Activated T-cell treated with anti-CD3 and anti-CD28 coated beads, Interleukin-2, amount 50 U/mL, for 4 hours (primary cell): ENCODE results near the gene ZC3H8. TPM values are rescaled to one million over a fixed set of nuclear protein-coding genes. Genes with fewer than 3 reads are reported as not detected.
"Not testable (repeated sequence)": the region's sequence is repeated elsewhere in the genome, so short reads cannot be mapped to it uniquely, and the experiment has no call there.

Experiments
- ATAC-seq, 2 donors: fragments of 200-7000 bp; cut with Tn5 transposase; one replicate each; pipeline ENCODE4 v1.10.0; 2021
- DNase-seq: peaks from one replicate; pipeline ENCODE4 v3.0.0-alpha.2; 2020
- H3K27me3 Mint-ChIP-seq: one replicate; pipeline ENCODE4 v1.8.0; 2021; ENCODE audit warnings: low read depth, mixed read lengths
- H3K36me3 Mint-ChIP-seq: one replicate; pipeline ENCODE4 v1.8.0; 2022; ENCODE audit warnings: mixed read lengths; ENCODE audit not compliant: insufficient read depth
- H3K4me1 Mint-ChIP-seq: one replicate; pipeline ENCODE4 v1.8.0; 2021; ENCODE audit warnings: low read depth, mixed read lengths
- H3K4me3 Mint-ChIP-seq: one replicate; pipeline ENCODE4 v1.8.0; 2021; ENCODE audit warnings: mild to moderate bottlenecking, moderate library complexity, mixed read lengths
- H3K9me3 Mint-ChIP-seq: one replicate; pipeline ENCODE4 v1.8.0; 2021; ENCODE audit warnings: mixed read lengths
- total RNA-seq, 3 donors: library from RNA; stranded (reverse); gene quantifications; one replicate each; pipeline ENCODE4 v1.2.1, GENCODE V29; 2021

Gene ZC3H8
- total RNA-seq, 3 donors from 2014 or later: 29.7 to 32.0 (median 31.2) TPM

- Mint-ChIP-seq H3K36me3 (peaks cover 34% of the 10 kb centered on the region), H3K4me3 (no peak overlapping the region), H3K9me3 (no peaks in the 10 kb centered on the region), H3K4me1 (peaks cover 25% of the 10 kb centered on the region), H3K27me3 (no peaks in the 10 kb centered on the region)
- no peak for DNase-seq
- ATAC-seq: no peak
These were observed 11.6 kb downstream of the ZC3H8 start for GRCh38 chr2:112243233-112243632.

GRCh38 chr2:112242384-112242783 is 12.5 kb downstream of the ZC3H8 start:
- ATAC-seq (no peak), DNase-seq (no peak)
- Mint-ChIP-seq H3K36me3 (peaks cover 31% of the 10 kb centered on the region), H3K4me3 (no peak overlapping the region), H3K27me3 (no peaks in the 10 kb centered on the region), H3K9me3 (no peaks in the 10 kb centered on the region), H3K4me1 (peaks cover 25% of the 10 kb centered on the region)

- H3K27me3 Mint-ChIP-seq: no peaks in the 10 kb centered on the region
- no peak overlapping the region for H3K4me3 Mint-ChIP-seq
- peaks cover 20% of the 10 kb centered on the region for H3K36me3 Mint-ChIP-seq
- H3K9me3 Mint-ChIP-seq: no peaks in the 10 kb centered on the region
- no peak for DNase-seq
- H3K4me1 Mint-ChIP-seq: peaks cover 21% of the 10 kb centered on the region
- no peak for ATAC-seq
These were observed 15.0 kb downstream of the ZC3H8 start for GRCh38 chr2:112239862-112240261.

- ATAC-seq: no peak
- no peak for DNase-seq
- Mint-ChIP-seq H3K36me3 (peaks cover 33% of the 10 kb centered on the region), H3K27me3 (no peaks in the 10 kb centered on the region), H3K4me1 (no peaks in the 10 kb centered on the region), H3K9me3 (no peaks in the 10 kb centered on the region), H3K4me3 (no peak overlapping the region)
These were observed 24.5 kb downstream of the ZC3H8 start for GRCh38 chr2:112230371-112230770.

- DNase-seq: no peak
- H3K9me3 Mint-ChIP-seq: no peaks in the 10 kb centered on the region
- no peak for ATAC-seq
- no peaks in the 10 kb centered on the region for H3K4me1 Mint-ChIP-seq
- H3K36me3 Mint-ChIP-seq: peaks cover 36% of the 10 kb centered on the region
- H3K4me3 Mint-ChIP-seq: no peak overlapping the region
- H3K27me3 Mint-ChIP-seq: no peaks in the 10 kb centered on the region
These were observed 25.5 kb downstream of the ZC3H8 start for GRCh38 chr2:112229348-112229747.

GRCh38 chr2:112220831-112221230 is 34.0 kb downstream of the ZC3H8 start:
- Mint-ChIP-seq H3K36me3 (peaks cover 41% of the 10 kb centered on the region), H3K27me3 (no peaks in the 10 kb centered on the region), H3K4me3 (no peak overlapping the region), H3K4me1 (peaks cover 9% of the 10 kb centered on the region), H3K9me3 (peaks cover 10% of the 10 kb centered on the region)
- ATAC-seq (no peak), DNase-seq (no peak)

GRCh38 chr2:112220186-112220585 is 34.7 kb downstream of the ZC3H8 start:
- Mint-ChIP-seq H3K4me3 (no peak overlapping the region), H3K36me3 (peaks cover 41% of the 10 kb centered on the region), H3K27me3 (no peaks in the 10 kb centered on the region), H3K9me3 (peaks cover 10% of the 10 kb centered on the region), H3K4me1 (peaks cover 9% of the 10 kb centered on the region)
- no peak for ATAC-seq
- no peak for DNase-seq

- DNase-seq (no peak), ATAC-seq (no peak)
- Mint-ChIP-seq H3K27me3 (no peaks in the 10 kb centered on the region), H3K4me1 (peaks cover 9% of the 10 kb centered on the region), H3K9me3 (peaks cover 10% of the 10 kb centered on the region), H3K36me3 (peaks cover 40% of the 10 kb centered on the region), H3K4me3 (no peak overlapping the region)
These were observed 37.0 kb downstream of the ZC3H8 start for GRCh38 chr2:112217854-112218253.

GRCh38 chr2:112216167-112216566 is 38.7 kb downstream of the ZC3H8 start:
- peaks cover 8% of the 10 kb centered on the region for H3K9me3 Mint-ChIP-seq
- no peaks in the 10 kb centered on the region for H3K27me3 Mint-ChIP-seq
- no peak for DNase-seq
- peaks cover 35% of the 10 kb centered on the region for H3K36me3 Mint-ChIP-seq
- H3K4me3 Mint-ChIP-seq: no peak overlapping the region
- peaks cover 2% of the 10 kb centered on the region for H3K4me1 Mint-ChIP-seq
- no peak for ATAC-seq

GRCh38 chr2:112207905-112208304 is 46.9 kb downstream of the ZC3H8 start:
- peaks cover 29% of the 10 kb centered on the region for H3K36me3 Mint-ChIP-seq
- H3K4me3 Mint-ChIP-seq, H3K4me1 Mint-ChIP-seq, H3K9me3 Mint-ChIP-seq, ATAC-seq, H3K27me3 Mint-ChIP-seq, DNase-seq: not testable (repeated sequence)

- Mint-ChIP-seq H3K9me3 (peaks cover 10% of the 10 kb centered on the region), H3K27me3 (no peaks in the 10 kb centered on the region), H3K4me1 (no peaks in the 10 kb centered on the region), H3K4me3 (no peak overlapping the region), H3K36me3 (peaks cover 19% of the 10 kb centered on the region)
- no peak for ATAC-seq
- DNase-seq: no peak
These were observed 50.4 kb downstream of the ZC3H8 start for GRCh38 chr2:112204411-112204810.

GRCh38 chr2:112201696-112202430 is 53.0 kb downstream of the ZC3H8 start:
- no peaks in the 10 kb centered on the region for H3K4me1 Mint-ChIP-seq
- H3K27me3 Mint-ChIP-seq: no peaks in the 10 kb centered on the region
- H3K36me3 Mint-ChIP-seq: peaks cover 16% of the 10 kb centered on the region
- peaks cover 10% of the 10 kb centered on the region for H3K9me3 Mint-ChIP-seq
- ATAC-seq (no peak), DNase-seq (no peak)
- no peak overlapping the region for H3K4me3 Mint-ChIP-seq

- ATAC-seq (no peak), DNase-seq (no peak)
- H3K4me3 Mint-ChIP-seq: no peak overlapping the region
- peaks cover 6% of the 10 kb centered on the region for H3K9me3 Mint-ChIP-seq
- peaks cover 12% of the 10 kb centered on the region for H3K36me3 Mint-ChIP-seq
- no peaks in the 10 kb centered on the region for H3K27me3 Mint-ChIP-seq
- peaks cover 19% of the 10 kb centered on the region for H3K4me1 Mint-ChIP-seq
These were observed 55.7 kb downstream of the ZC3H8 start for GRCh38 chr2:112199188-112199587.

- DNase-seq: no peak
- Mint-ChIP-seq H3K9me3 (peaks cover 3% of the 10 kb centered on the region), H3K36me3 (peaks cover 11% of the 10 kb centered on the region), H3K4me1 (peaks cover 24% of the 10 kb centered on the region), H3K27me3 (no peaks in the 10 kb centered on the region), H3K4me3 (no peak overlapping the region)
- no peak for ATAC-seq
These were observed 56.1 kb downstream of the ZC3H8 start for GRCh38 chr2:112198780-112199179.

- Mint-ChIP-seq H3K27me3 (no peaks in the 10 kb centered on the region), H3K36me3 (peaks cover 9% of the 10 kb centered on the region), H3K9me3 (peaks cover 3% of the 10 kb centered on the region), H3K4me1 (peaks cover 27% of the 10 kb centered on the region), H3K4me3 (no peak overlapping the region)
- no peak for ATAC-seq
- no peak for DNase-seq
These were observed 57.0 kb downstream of the ZC3H8 start for GRCh38 chr2:112197868-112198267.
